ENCODE results near the gene LARP4B. TPM values are rescaled to one million over a fixed set of nuclear protein-coding genes. Genes with fewer than 3 reads are reported as not detected.

LARP4B gene
- total RNA-seq = 114 TPM
- long read RNA-seq, full-length matches to known transcripts = 7 of 46 reads
- long read RNA-seq, partial matches to known transcripts = 10 of 46 reads
- long read RNA-seq, other reads (novel, unspliced or antisense) = 29 of 46 reads

- peak within 1 kb of the TSS; percentile 68 for H3K4me3 ChIP-seq
- intact Hi-C loops (cut with DNase I) = no loop called here
- no peaks in the 10 kb centered on the region for H3K27me3 ChIP-seq (ENCODE audit: low read depth)
- DNase-seq (peak; percentile 98), ATAC-seq (peak; percentile 98 to 99)
- H3K9me3 ChIP-seq = no peaks in the 10 kb centered on the region
- peak within 1 kb of the TSS; percentile 94 for H3K27ac ChIP-seq
- no peak for TF ChIP-seq CTCF (IDR thresholded peaks at IDR 0.05)
- H3K36me3 ChIP-seq = peaks cover 2% of the 10 kb centered on the region
- peaks cover 39% of the 10 kb centered on the region for H3K4me1 ChIP-seq
These were observed at the start of gene LARP4B for GRCh38 chr10:931326-932318. TSS of gene LARP4B (minus strand) at chr10:931705. CDS start at chr10:885721, 45,984 bp downstream.

- Histone ChIP-seq H3K36me3 (no peaks in the 10 kb centered on the region), H3K9me3 (peaks cover 26% of the 10 kb centered on the region), H3K4me1 (peaks cover 5% of the 10 kb centered on the region), H3K27me3 (ENCODE audit: low read depth) (no peaks in the 10 kb centered on the region), H3K27ac (no peak overlapping the region), H3K4me3 (no peak overlapping the region)
- ATAC-seq (no peak), DNase-seq (no peak)
- no peak for TF ChIP-seq CTCF (IDR thresholded peaks at IDR 0.05)
- intact Hi-C loops (cut with DNase I) = no loop called here
These were observed 49.1 kb upstream of the LARP4B start for GRCh38 chr10:980468-981093.

GRCh38 chr10:978826-979421 lies 47.4 kb upstream of the LARP4B start:
- peaks cover 26% of the 10 kb centered on the region for H3K9me3 ChIP-seq
- no peaks in the 10 kb centered on the region for H3K36me3 ChIP-seq
- no peak for DNase-seq
- no peak for ATAC-seq
- no peaks in the 10 kb centered on the region for H3K27me3 ChIP-seq (ENCODE audit: low read depth)
- TF ChIP-seq CTCF (IDR thresholded peaks at IDR 0.05) = no peak
- H3K4me1 ChIP-seq = peaks cover 15% of the 10 kb centered on the region
- H3K27ac ChIP-seq = no peak overlapping the region
- H3K4me3 ChIP-seq = no peak overlapping the region
- intact Hi-C loops (cut with DNase I) = no loop called here

GRCh38 chr10:976316-976715 lies 44.8 kb upstream of the LARP4B start:
- ATAC-seq (no peak), DNase-seq (no peak)
- TF ChIP-seq CTCF (IDR thresholded peaks at IDR 0.05) = no peak
- intact Hi-C loops (cut with DNase I) = no loop called here
- H3K4me3 ChIP-seq = no peak overlapping the region
- H3K27me3 ChIP-seq (ENCODE audit: low read depth) = no peaks in the 10 kb centered on the region
- peaks cover 26% of the 10 kb centered on the region for H3K9me3 ChIP-seq
- no peaks in the 10 kb centered on the region for H3K36me3 ChIP-seq
- peaks cover 35% of the 10 kb centered on the region for H3K4me1 ChIP-seq
- H3K27ac ChIP-seq = no peak overlapping the region

- Histone ChIP-seq H3K9me3 (peaks cover 17% of the 10 kb centered on the region), H3K27me3 (ENCODE audit: low read depth) (no peaks in the 10 kb centered on the region), H3K27ac (peak overlapping the region; percentile 76), H3K4me1 (peaks cover 42% of the 10 kb centered on the region), H3K4me3 (no peak overlapping the region), H3K36me3 (no peaks in the 10 kb centered on the region)
- TF ChIP-seq CTCF (IDR thresholded peaks at IDR 0.05) = no peak
- intact Hi-C loops (cut with DNase I) = no loop called here
- DNase-seq (no peak), ATAC-seq (peak in 1 of 2 donors; percentile 7)
These were observed 43.2 kb upstream of the LARP4B start for GRCh38 chr10:974785-975074.

All from lower lobe of right lung (tissue), 2 donors.